ENCODE data around the gene WDR17. TPM values are rescaled to one million over a fixed set of nuclear protein-coding genes. Genes with fewer than 3 reads are reported as not detected.
A peak's percentile ranks its signal among the peaks of the same experiment; 100 is the strongest.
"Not testable (repeated sequence)": the region's sequence is repeated elsewhere in the genome, so short reads cannot be mapped to it uniquely, and the experiment has no call there.

WDR17 gene
- total RNA-seq, 1 donor from 2014 or later = 80.5 TPM

GRCh38 chr4:176193126-176193525 is 127.5 kb downstream of the WDR17 start:
- DNase-seq = no peak

GRCh38 chr4:176193938-176194337 is 128.3 kb downstream of the WDR17 start:
- no peak for DNase-seq

GRCh38 chr4:176195184-176195978 is 129.7 kb downstream of the WDR17 start, which contains the start of gene SPATA4:
Gene SPATA4, minus strand, starts transcription at chr4:176195585. Its CDS starts 23 bp downstream, at chr4:176195562.
- DNase-seq = peak; percentile 90

GRCh38 chr4:176198316-176198903 is 132.8 kb downstream of the WDR17 start:
- no peak for DNase-seq

GRCh38 chr4:176205299-176205698 is 139.7 kb downstream of the WDR17 start:
- DNase-seq = no peak

- DNase-seq = no peak
Observed at GRCh38 chr4:176207839-176208238, 142.2 kb downstream of the WDR17 start.

- no peak for DNase-seq
Observed at GRCh38 chr4:176209535-176209934, 143.9 kb downstream of the WDR17 start.

- no peak for DNase-seq
Observed at GRCh38 chr4:176210101-176210500, 144.5 kb downstream of the WDR17 start.

GRCh38 chr4:176210579-176211296 is 145.1 kb downstream of the WDR17 start:
- no peak for DNase-seq

- not testable (repeated sequence) for DNase-seq
Observed at GRCh38 chr4:176212351-176212750, 146.7 kb downstream of the WDR17 start.

- no peak for DNase-seq
Observed at GRCh38 chr4:176217510-176217909, 151.9 kb downstream of the WDR17 start.

GRCh38 chr4:176222149-176222548 is 156.5 kb downstream of the WDR17 start:
- no peak for DNase-seq

- no peak for DNase-seq
Observed at GRCh38 chr4:176223561-176223960, 157.9 kb downstream of the WDR17 start.

- no peak for DNase-seq
Observed at GRCh38 chr4:176226736-176227135, 161.1 kb downstream of the WDR17 start.

GRCh38 chr4:176229645-176230044 is 164.0 kb downstream of the WDR17 start:
- DNase-seq = no peak

Small RNA genes lying within 50 kb of the gene (small RNA-seq; reads per million reads assigned to genes)
- not detected for gene RF00432

Other genes starting within 250 kb of the WDR17 start
- 1.1 TPM for gene SPATA4, start 129.7 kb downstream of the WDR17 start, total RNA-seq
- 0.47 TPM for gene ASB5, start 203.4 kb downstream of the WDR17 start, total RNA-seq